HG03196 (cell line): ENCODE measurements around the gene DND1.
A peak's percentile ranks its signal among the peaks of the same experiment; 100 is the strongest.
"Not testable (repeated sequence)": the region's sequence is repeated elsewhere in the genome, so short reads cannot be mapped to it uniquely, and the experiment has no call there.

ENCODE experiments used
- ATAC-seq: cut with Tn5 transposase; IDR thresholded peaks from one replicate; pipeline ENCODE4 v1.9.1; 2021; ENCODE audit not compliant: unreplicated experiment

The DND1 gene

DNA sequence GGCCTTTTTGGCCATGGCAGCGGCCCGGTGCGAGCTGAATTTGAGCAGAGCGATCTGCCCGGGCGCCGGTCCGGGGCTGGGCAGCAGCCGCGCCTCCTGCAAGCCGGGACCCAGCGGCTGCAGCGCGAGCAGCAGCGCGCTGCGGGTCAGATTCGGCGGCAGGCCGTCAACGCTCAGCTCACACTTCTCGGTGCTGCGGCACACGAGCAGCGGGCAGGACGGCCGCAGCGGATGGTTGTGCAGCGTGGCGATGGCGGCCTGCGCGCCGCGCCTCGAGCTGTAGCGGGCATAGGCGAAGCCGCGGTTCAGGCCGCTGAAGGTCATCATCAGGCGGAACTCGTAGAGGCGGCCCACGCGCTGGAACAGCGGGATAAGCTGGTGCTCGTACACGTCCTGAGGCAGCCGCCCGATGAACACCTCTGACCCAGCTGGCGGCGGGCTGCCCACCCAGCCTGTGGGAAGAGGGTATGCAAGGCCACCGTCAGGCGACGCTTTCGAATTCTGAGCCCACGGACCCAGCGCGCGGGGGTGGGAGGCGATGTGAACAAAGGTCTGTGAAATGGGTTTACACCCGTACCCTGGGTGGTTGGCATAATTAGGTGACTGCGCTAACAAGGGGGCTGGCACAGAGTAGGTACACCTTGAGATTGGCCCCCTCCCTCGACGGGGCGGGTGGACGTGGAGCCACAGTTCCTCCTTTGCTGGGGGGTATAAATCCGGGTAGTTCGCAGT, 755 bp downstream of the DND1 start:
- no peak for ATAC-seq

DNA sequence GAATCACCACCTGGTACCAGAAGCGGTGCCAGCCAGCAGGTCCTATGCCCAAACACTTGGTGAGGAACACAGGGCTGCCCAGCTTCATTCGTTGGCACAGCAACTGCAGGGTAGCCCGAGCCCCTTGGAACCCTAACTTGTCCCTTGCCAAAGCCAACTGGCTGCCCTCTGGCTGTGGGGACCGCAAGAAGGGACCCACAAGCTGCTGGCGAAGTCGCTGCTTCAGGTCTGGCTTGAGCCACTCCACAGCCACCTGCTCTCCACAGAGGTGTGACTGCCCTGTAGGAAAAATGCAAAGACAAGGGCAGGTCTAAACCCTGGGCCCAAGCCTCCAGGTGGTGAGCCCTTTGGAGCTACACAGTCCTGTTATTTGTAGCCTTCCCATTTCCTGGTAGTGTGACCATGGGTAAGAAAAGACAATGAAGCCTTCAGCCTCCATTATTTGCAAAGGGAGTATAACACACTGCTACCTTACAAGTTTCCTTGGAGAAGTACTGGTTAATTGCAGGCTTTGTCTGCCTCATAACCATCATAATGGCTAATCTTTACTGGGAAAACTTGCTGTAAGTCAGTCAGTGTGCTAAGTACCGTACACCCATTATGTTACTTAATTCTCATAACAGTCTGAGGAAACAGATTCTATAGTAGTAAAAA, 1.8 kb downstream of the DND1 start:
- ATAC-seq = no peak

DNA sequence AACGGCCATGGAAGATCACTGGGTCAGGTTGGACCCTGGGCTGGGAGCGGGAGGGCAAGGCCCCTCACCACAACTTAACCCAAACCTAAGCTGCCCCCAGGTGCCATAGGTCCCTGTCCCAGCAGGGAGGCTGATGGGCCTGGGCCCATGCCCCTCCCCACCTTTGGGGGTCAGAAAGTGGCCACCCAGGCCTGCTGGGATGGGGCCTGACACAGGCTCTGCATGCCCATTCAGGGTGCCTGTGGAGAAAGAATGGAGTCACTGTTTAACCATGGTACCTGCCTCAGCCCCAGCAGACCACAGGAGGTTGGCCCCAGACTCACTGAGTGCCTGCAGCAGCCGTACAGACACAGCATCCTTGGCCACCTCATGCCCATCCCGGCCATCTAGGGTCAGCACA, 2.3 kb downstream of the DND1 start:
- ATAC-seq = not testable (repeated sequence)

DNA sequence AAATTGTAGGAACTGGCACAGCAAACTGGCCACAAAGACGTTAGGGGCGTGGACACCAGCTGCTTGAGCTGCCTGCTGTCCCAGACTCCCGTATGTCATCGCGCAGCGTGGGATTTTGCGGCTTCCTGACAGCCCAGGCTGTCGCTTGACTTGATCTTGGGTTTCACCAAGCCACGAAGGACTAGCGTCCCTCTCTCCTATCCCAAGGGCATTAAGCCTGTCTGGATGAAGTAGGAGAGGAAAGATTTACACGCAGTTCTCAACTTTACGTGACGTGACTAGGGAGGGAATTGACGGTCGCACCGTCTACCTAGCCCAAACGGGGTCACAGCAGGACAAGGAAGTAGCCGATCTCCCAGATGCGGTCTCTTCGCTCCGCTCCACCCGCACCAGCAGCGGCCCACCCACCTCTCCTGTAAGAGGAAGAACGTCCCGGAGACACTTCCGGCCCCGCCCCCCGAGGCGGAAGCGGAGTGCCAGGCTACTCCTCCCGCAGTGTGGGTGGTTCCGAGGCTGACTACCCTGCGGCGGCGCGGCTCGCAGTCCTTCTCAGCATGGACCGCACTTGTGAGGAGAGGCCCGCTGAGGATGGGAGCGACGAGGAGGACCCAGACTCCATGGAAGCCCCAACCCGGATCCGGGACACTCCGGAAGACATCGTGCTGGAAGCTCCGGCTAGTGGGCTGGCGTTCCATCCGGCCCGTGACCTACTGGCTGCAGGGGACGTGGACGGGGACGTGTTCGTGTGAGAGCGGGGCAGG, 8.8 kb downstream of the DND1 start, which contains the start of gene WDR55:
WDR55 (plus strand) TSS at position 546 of the 761 bp plus-strand sequence; CDS start at position 555, 9 bp downstream.
- peak; percentile 97 for ATAC-seq

DNA sequence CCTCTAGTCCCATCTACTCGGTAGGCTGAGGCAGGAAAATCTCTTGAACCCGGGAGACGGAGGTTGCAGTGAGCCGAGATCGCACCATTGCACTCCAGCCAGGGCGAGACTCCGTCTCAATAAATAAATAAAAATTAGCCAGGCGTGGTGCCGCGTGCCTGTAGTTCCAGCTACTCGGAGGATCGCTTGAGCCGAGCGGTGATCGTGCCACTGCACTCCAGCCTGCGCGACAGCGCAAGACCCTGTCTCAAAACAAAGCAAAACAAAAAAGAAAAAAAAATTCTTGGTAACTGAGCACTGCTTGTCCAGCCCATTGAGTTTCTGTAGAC, 9.4 kb downstream of the DND1 start:
- no peak for ATAC-seq

DNA sequence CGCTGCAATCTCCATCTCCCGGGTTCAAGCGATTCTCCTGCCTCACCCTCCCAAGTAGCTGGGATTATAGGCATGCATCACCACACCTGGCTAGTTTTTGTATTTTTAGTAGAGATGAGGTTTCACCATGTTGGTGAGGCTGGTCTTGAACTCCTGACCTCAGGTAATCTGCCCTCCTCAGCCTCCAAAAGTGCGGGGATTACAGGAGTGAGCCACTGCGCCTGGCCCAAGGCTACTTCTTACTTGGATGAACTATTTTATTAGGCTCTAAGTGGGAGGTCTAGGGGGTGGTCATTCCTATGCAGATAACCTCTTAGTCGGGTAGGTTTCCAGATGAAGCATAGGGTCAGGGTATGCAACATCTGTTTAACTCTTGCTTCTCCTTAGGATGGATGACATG, 13.0 kb downstream of the DND1 start:
- ATAC-seq = not testable (repeated sequence)

DNA sequence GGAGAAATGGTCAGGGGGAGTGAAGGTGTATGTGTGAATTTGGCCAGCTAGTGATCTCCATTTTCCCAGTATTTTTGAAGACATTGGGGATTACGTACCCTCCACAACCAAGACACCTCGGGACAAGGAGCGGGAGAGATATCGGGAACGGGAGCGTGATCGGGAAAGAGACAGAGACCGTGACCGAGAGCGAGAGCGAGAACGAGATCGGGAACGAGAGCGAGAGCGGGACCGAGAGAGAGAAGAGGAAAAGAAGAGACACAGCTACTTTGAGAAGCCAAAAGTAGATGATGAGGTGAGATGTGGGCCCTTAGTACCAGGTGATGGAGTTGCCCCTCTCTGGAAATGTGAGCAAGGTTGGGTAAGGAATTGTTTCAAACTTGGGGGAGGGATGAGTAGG, 14.5 kb downstream of the DND1 start:
- ATAC-seq = no peak

DNA sequence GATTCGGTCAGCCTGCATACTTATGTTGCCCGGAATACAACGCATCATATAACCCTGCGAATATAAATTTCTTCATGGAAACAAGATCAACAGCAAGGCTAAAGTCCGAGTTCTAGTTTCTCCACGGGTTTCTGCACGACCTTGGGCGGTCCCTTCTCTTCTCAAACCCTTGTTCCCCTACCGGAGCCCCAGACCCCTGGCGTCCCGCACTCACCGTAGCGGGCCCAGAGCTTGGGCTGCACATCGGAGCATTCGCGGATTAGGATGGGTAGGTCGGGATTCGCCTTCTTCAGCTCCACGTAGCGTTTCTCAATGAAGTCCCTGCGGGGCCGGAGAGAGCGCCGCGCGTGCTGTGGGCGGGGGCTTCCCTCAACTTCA, 26.3 kb downstream of the DND1 start:
- ATAC-seq = peak; percentile 27

DNA sequence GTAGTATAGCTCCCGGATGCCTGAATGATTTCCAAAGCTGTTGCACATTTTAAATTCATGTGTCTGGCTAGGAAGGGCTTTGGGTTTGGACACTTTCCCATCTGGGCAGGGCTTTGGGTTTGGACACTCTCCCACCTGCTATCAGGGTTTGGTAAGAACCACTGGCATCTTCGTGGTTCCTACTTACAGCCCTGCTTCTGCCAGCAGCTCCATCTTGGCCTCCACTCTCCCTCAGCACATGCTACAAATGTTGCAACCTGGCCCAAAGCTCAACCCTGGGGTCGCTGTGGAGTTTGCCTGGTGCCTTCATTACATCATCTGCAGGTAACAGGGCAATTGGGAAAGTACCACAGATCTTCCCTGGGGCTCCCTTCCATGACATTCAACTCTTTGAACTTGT, 30.7 kb downstream of the DND1 start:
- no peak for ATAC-seq

DNA sequence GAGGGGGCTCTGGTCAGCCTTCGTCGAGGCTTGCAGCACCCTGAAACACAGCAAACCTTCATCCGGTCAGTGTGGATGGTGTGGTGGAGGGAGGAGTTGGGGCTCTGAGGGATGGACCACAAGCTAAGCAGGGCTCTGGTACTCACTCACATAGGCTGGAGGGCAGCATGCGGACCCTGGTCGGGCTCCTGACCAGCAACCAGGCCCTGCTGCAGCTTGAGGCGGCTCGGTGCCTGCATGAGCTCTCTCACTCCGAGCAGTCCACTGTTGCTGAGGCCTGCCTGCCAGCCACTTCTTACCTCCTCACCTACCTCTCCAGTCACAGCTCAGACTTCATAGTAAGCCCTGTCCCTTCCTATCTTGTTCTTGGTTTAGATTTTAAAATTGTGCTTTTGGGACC, 31.7 kb downstream of the DND1 start:
- ATAC-seq = no peak

DNA sequence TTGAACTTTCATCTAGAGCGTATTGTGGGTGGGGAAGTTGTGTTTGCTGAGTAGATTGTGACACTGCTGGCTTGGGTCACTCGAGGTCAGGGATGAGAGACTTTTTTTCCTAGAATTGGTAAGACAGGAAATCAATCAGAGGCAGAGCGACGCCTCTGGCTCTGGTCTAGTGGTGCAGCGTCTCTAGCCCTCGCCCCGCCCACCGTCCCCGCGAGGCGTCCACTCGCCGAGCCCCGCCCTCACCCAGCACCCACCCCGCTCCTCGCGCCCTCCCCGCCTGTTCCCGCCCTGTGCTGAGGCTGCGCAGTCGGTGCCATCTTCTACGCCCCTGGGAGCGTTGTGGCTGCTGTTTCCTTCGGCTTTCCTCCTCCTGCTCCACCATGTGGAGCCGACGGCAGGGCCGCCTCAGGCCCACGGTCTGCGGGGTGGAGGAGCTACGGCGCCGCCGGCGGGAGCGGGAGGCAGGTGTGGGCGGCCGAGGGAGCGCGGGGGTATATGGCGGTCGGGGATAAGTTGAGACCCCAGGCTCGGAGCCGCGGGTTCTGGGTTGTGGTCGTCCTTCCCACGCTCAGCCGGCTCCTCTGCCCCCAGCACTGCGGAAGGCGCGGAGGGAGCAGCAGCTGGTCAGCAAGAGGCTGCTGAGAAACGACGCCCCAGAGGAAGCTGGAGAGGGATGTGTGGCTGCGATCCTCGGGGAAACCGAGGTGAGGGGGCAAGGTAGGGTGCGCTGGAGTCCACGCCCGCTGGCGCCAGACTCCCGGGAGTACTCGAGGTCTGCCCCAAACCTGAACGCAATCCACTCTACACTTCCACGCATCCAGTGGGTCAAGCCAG, 34.0 kb downstream of the DND1 start, which contains the start of gene TMCO6:
TMCO6 (plus strand) TSS at position 304 of the 834 bp plus-strand sequence; CDS start at position 381, 77 bp downstream.
- peak; percentile 89 for ATAC-seq

DNA sequence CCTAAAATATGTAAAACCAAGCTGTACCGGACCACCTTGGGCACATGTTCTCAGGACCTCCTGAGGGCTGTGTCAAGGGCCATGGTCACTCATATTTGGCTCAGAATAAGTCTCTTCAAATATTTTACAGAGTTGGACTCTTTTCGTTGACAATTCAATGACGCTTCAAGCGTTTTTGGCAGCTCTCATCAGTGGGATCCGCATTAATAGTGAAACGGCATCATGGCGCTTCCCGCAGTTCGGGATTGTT, 34.6 kb downstream of the DND1 start:
- ATAC-seq = not testable (repeated sequence)

DNA sequence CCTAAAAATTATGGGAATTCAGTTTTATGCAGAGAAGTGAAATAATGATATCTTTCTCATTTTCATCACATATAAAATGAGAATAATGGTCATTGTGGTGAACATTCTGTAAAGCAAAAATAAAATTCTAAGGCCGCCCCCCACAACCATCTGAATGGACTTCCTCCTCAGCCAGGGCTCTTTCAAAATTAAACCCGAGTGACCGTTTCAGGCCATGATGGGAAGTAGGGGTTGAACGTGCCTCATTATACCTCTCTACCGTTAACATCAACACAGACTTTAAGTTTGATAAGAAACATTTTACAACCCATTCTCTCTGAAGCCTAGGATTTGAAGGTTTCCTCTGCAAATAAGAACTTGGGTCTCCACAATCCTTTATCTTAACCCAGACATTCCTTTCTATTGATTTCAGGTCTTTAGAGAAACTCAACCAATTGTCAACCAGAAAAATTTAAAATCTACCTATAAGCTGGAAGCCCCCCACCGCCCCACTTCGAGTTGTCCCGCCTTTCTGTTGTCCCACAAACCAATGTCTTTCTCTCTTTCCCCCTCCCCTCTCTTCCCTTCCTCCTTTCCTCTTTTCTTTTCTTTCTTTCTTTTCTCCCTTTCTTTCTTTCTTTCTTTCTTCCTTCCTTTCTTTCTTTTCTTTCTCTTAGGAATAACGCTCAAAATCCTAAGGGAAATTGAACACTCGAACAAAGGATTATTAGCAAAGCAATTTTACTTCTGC, 35.8 kb downstream of the DND1 start:
- ATAC-seq = no peak

DNA sequence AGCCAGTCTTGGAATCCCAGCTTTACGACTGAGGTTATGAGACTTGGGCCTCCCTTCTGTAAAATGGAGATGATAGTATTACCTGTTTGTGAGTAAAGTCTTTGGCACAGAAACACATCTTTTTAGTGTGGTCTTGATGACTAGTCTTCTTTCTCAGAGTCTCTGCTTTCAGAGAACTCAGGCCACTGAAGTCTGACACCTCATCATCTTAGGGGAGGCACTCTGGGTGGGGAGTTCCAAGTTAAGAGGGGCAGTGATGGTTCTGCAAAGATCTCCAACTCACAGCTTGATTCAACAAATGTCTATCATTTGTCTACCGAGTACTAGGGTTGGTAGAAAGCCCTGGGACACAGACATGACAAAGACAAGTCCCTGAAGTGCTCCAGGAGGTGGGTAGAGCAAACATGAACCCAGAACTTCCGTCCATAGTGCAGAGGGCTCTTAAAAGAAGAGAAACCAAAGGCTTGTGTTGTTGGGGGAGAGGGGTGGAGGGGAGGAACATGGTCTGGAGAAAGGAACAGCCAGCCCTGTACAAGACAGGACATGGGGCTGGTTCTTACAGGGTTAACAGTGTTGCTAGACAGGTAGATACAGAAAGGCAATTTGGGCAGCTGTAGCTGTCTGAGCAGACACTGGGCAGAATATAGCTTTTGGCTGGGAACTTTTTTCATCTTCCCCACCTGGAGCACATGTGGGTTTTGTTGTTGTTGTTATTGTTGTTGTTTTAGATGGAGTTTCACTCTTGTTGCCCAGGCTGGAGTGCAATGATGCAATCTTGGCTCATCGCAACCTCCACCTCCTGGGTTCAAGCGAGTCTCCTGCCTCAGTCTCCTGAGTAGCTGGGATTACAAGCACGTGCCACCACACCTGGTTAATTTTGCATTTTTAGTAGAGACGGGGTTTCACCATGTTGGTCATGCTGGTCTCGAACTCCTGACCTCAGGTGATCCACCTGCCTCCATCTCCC, 37.8 kb downstream of the DND1 start:
- ATAC-seq = no peak

DNA sequence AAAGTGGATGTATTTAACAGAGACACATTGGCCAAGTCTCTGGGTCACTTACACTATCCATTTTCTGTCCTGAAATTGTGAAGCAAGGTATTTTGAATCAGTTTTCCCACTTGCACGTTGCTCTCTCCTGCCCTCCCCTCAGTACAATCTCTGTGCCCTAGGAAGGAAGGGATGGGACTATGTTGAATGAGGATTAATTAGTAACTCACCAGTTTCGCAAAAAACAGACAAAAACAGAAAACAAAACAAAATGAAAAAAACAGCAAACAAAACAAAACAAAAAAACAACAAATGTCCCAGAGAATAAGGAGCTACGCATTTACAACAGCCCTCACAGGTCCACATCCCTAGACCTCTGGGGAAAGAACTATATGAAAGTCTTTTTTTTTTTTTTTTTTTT, 39.3 kb downstream of the DND1 start:
- ATAC-seq = no peak

DNA sequence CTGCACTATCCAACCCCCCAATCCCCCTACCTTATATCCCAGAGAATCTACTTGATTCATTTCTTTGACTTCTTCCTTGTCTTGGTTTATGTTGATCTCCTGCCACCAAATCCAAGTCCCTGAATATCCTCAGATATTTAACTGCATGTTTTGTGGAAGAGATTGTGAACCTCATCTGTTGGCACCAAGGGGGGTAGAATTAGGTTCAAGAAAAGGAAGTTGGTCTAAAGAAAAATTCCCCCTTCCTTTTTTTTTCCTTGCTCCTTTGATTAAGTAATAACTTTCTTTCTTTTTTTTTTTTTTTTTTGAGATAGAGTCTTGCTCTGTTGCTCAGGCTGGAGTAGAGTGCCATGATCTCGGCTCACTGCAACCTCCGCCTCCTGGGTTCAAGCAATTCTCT, 39.9 kb downstream of the DND1 start:
- ATAC-seq = no peak

DNA sequence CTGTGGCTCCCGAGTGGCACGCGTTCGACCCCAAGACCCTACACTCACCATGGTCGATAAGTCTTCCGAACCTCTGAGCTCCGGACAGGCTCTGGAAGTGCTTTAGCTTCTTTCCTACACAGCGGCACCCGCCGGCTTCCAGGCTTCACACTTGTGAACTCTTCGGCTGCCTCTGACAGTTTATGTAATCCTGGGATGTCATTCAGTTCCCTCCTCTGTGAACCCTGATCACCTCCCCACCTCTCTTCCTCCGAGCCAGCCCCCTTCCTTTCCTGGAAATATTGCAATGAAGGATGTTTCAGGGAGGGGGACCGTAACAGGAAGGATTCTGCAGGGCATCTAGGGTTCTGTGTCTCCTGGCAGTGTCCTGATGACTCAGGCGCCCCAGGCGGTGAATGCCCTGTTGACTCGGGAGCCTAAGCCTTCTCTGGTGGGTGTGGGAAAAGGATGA, 40.3 kb downstream of the DND1 start, which contains the start of gene CD14:
CD14 (minus strand) TSS at position 155 of the 451 bp plus-strand sequence; CDS start at position 51, 104 bp downstream.
- no peak for ATAC-seq

DNA sequence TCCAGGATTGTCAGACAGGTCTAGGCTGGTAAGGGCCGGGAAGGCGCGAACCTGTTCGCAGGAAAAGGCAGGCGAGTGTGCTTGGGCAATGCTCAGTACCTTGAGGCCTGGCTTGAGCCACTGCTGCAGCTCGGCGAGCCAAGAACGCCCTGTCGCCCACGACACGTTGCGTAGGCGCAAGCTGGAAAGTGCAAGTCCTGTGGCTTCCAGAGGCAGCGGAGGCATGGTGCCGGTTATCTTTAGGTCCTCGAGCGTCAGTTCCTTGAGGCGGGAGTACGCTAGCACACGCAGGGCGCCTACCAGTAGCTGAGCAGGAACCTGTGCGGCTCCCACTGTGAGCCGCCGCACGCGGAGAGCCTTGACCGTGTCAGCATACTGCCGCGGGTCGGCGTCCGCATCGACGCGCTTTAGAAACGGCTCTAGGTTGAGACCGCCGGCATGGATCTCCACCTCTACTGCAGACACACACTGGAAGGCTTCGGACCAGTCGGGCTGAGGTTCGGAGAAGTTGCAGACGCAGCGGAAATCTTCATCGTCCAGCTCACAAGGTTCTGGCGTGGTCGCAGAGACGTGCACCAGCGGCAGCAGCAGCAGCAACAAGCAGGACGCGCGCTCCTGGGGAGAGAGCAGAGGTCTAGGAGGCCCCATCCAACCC, 40.9 kb downstream of the DND1 start:
- ATAC-seq = no peak

DNA sequence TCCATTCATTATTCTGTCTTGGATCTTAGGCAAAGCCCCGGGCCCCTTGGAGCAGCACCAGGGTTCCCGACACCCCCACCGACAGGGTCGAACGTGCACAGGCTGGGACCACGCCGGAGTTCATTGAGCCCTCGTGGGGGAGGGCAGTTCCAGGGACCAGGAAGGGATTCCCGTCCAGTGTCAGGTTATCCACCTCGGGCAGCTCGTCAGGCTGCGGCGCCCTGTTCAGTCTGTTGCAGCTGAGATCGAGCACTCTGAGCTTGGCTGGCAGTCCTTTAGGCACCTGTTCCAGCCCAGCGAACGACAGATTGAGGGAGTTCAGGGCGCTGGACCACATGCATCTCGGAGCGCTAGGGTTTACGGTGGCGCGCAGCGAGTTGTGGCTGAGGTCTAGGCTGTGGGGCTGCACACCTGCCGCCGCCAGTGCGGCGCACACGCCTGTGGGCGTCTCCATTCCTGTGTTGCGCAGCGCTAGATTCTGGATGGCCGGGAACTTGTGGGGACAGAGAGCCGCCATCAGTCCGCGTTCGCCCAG, 41.5 kb downstream of the DND1 start:
- no peak for ATAC-seq
